GM18526 (cell line): ENCODE results near the gene VAMP2.
A peak's percentile ranks its signal among the peaks of the same experiment; 100 is the strongest.

ENCODE experiments used
- POLR2A ChIP-seq: IDR thresholded peaks from 3 replicates; pipeline ENCODE4 v1.6.1; 2011; ENCODE audit not compliant: insufficient read length; ENCODE audit errors: extremely low read depth

Gene VAMP2

GRCh38 chr17:8186787-8187516 lies 24.2 kb upstream of the VAMP2 start:
- no peak for TF ChIP-seq POLR2A

- no peak for TF ChIP-seq POLR2A
These were observed 23.7 kb upstream of the VAMP2 start for GRCh38 chr17:8186446-8186786.

GRCh38 chr17:8185582-8186445 lies 23.1 kb upstream of the VAMP2 start:
- TF ChIP-seq POLR2A: no peak

GRCh38 chr17:8176998-8177731 lies 14.4 kb upstream of the VAMP2 start:
- no peak for TF ChIP-seq POLR2A

GRCh38 chr17:8176197-8176940 lies 13.6 kb upstream of the VAMP2 start, which contains the start of gene TMEM107:
TMEM107 (minus strand) TSS chr17:8176380; CDS start chr17:8176286, 94 bp downstream.
- TF ChIP-seq POLR2A: peak; percentile 65

GRCh38 chr17:8175795-8176196 lies 13.0 kb upstream of the VAMP2 start:
- TF ChIP-seq POLR2A: no peak

- TF ChIP-seq POLR2A: no peak
These were observed 11.1 kb upstream of the VAMP2 start for GRCh38 chr17:8173871-8174322.

- TF ChIP-seq POLR2A: peak; percentile 99
These were observed 10.5 kb upstream of the VAMP2 start for GRCh38 chr17:8173056-8173870.

GRCh38 chr17:8167526-8167925 lies 4.8 kb upstream of the VAMP2 start:
- no peak for TF ChIP-seq POLR2A

- no peak for TF ChIP-seq POLR2A
These were observed 4.0 kb upstream of the VAMP2 start for GRCh38 chr17:8166731-8167130.

- no peak for TF ChIP-seq POLR2A
These were observed 2.0 kb upstream of the VAMP2 start for GRCh38 chr17:8164815-8165131.

- TF ChIP-seq POLR2A: no peak
These were observed 1.4 kb upstream of the VAMP2 start for GRCh38 chr17:8163978-8164814.
